HG03460 (cell line): ENCODE measurements around the gene OXCT2.
"Not testable (repeated sequence)": the region's sequence is repeated elsewhere in the genome, so short reads cannot be mapped to it uniquely, and the experiment has no call there.

Experiments
- ATAC-seq: cut with Tn5 transposase; IDR thresholded peaks from one replicate; pipeline ENCODE4 v1.9.1; 2021; ENCODE audit not compliant: unreplicated experiment

The OXCT2 gene

GRCh38 chr1:39771022-39771532 is at the start of gene OXCT2:
Gene OXCT2, minus strand, starts transcription at chr1:39771348. Its CDS starts 93 bp downstream, at chr1:39771255.
- not testable (repeated sequence) for ATAC-seq

GRCh38 chr1:39819091-39819812 is 48.1 kb upstream of the OXCT2 start:
- ATAC-seq: no peak

GRCh38 chr1:39818482-39818881 is 47.3 kb upstream of the OXCT2 start:
- ATAC-seq: no peak

GRCh38 chr1:39817091-39817932 is 46.2 kb upstream of the OXCT2 start:
- ATAC-seq: peak; percentile 70

GRCh38 chr1:39816415-39817090 is 45.4 kb upstream of the OXCT2 start:
- peak; percentile 44 for ATAC-seq

GRCh38 chr1:39812913-39813312 is 41.8 kb upstream of the OXCT2 start:
- no peak for ATAC-seq

- ATAC-seq: no peak
Observed at GRCh38 chr1:39808784-39809517, 37.8 kb upstream of the OXCT2 start.

- no peak for ATAC-seq
Observed at GRCh38 chr1:39805385-39805784, 34.2 kb upstream of the OXCT2 start.

- no peak for ATAC-seq
Observed at GRCh38 chr1:39802496-39803260, 31.5 kb upstream of the OXCT2 start.

GRCh38 chr1:39800471-39800835 is 29.3 kb upstream of the OXCT2 start:
- ATAC-seq: no peak

GRCh38 chr1:39799770-39800470 is 28.8 kb upstream of the OXCT2 start:
- peak; percentile 44 for ATAC-seq

- ATAC-seq: peak; percentile 81
Observed at GRCh38 chr1:39798859-39799769, 28.0 kb upstream of the OXCT2 start.

GRCh38 chr1:39795651-39796050 is 24.5 kb upstream of the OXCT2 start:
- ATAC-seq: no peak

GRCh38 chr1:39791838-39792237 is 20.7 kb upstream of the OXCT2 start:
- no peak for ATAC-seq

- ATAC-seq: no peak
Observed at GRCh38 chr1:39789571-39790110, 18.5 kb upstream of the OXCT2 start.

- ATAC-seq: no peak
Observed at GRCh38 chr1:39788758-39789570, 17.8 kb upstream of the OXCT2 start, which contains the start of gene BMP8B. Gene BMP8B, minus strand, starts transcription at chr1:39788865. Its CDS starts 380 bp downstream, at chr1:39788485.

- ATAC-seq: no peak
Observed at GRCh38 chr1:39788426-39788757, 17.2 kb upstream of the OXCT2 start.
